Activated B cell treated with CpG ODN at 0.5 μM for 24 hours (primary cell): ENCODE data around the gene LSM2. TPM values are rescaled to one million over a fixed set of nuclear protein-coding genes. Genes with fewer than 3 reads are reported as not detected.
"Not testable (repeated sequence)": the region's sequence is repeated elsewhere in the genome, so short reads cannot be mapped to it uniquely, and the experiment has no call there.

Experiments
- ATAC-seq: fragments of 200-7000 bp; cut with Tn5 transposase; one replicate; pipeline ENCODE4 v1.10.0; 2021; ENCODE audit warnings: low read depth, mild to moderate bottlenecking, moderate library complexity
- CTCF ChIA-PET: fragments of 350-600 bp; sonication (Branson Sonifier 250); formaldehyde crosslinking; loops from one replicate; lab custom pipeline; 2021; ENCODE audit warnings: antibody characterized with exemption; lab: Charles Lee
- POLR2A ChIA-PET: fragments of 350-600 bp; sonication (Branson Sonifier 250); formaldehyde crosslinking; loops from one replicate; lab custom pipeline; 2021; ENCODE audit warnings: antibody characterized with exemption; lab: Charles Lee
- DNase-seq: peaks from one replicate; pipeline ENCODE4 v3.0.0; 2022
- H3K27ac Mint-ChIP-seq: one replicate; pipeline ENCODE4 v1.8.0; 2020; ENCODE audit warnings: mixed read lengths
- H3K27me3 Mint-ChIP-seq: one replicate; pipeline ENCODE4 v1.8.0; 2021; ENCODE audit warnings: mixed read lengths
- H3K36me3 Mint-ChIP-seq: one replicate; pipeline ENCODE4 v1.8.0; 2021; ENCODE audit warnings: low read depth, mixed read lengths
- H3K4me1 Mint-ChIP-seq: one replicate; pipeline ENCODE4 v1.8.0; 2021; ENCODE audit warnings: mixed read lengths
- H3K4me3 Mint-ChIP-seq: one replicate; pipeline ENCODE4 v1.8.0; 2020; ENCODE audit warnings: mild to moderate bottlenecking, mixed read lengths
- H3K9me3 Mint-ChIP-seq: one replicate; pipeline ENCODE4 v1.8.0; 2020; ENCODE audit warnings: mixed read lengths
- CTCF ChIP-seq: fragments of 200-600 bp; IDR thresholded peaks from one replicate; pipeline ENCODE4 v1.8.0; 2022; ENCODE audit warnings: antibody characterized with exemption, mild to moderate bottlenecking
- intact Hi-C: fragments of 100-400 bp; cut with micrococcal nuclease; formaldehyde crosslinking; loops from one replicate; pipeline ENCODE4 v1.15.1; 2024
- total RNA-seq: library from RNA; stranded (reverse); gene quantifications from 2 replicates; pipeline ENCODE4 v1.2.3, GENCODE V29; 2022

The LSM2 gene
- total RNA-seq, result 61.8 and 68.6 TPM in 2 replicates

DNA sequence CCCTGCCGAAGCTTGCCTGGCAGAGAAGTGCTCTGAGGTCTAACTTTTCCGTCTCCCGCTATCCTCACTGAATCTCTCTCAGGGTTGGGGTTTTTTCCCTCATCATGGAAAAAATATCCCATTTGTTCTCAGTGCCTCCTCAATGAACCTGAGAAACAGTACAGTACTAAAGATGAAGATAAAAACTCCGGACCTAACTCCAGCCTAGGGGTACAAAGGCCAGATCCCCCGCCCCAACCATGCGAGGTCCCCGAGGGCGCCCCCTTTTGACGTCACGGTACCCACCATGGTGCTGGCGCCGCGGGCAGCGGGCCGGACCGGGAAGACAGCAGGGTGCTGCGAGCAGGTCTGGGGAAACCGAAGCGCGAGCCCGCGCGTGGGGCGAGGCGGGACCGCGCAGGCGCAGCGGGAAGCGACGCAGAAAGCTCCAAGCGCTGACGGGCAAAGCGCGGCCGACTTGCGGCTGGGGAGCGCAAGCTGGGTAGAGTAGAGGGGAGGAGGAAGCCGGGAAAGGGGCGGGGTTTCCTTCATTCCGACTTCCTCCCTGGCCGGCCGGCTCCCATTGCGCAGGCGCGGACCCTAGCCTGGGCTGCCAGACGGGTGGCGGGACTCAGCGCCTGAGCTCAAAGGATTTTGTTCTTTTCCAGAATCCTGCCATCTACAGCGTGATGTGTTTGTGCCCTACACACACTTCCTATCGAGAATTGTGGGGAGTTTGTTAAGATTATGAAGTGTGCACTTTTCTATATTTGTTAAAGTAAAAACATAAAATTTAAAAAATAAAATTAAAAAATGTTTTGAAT is at the start of gene LSM2:
LSM2 (minus strand) TSS at position 497 of the 803 bp plus-strand sequence; CDS start at position 288, 209 bp downstream.
- Mint-ChIP-seq H3K4me1 (peaks cover 16% of the 10 kb centered on the region), H3K36me3 (peaks cover 22% of the 10 kb centered on the region), H3K27me3 (no peaks in the 10 kb centered on the region), H3K4me3 (peak within 1 kb of the TSS; percentile 94), H3K27ac (peak within 1 kb of the TSS; percentile 89), H3K9me3 (no peaks in the 10 kb centered on the region)
- no peak for TF ChIP-seq CTCF
- DNase-seq (peak; percentile 89), ATAC-seq (peak; percentile 98)
- intact Hi-C loops, result loop anchor here (1.0 kb wide), 4 partner anchors 11 to 154 kb away; partner anchors contain the start of genes BAG6 and VARS1
- POLR2A ChIA-PET, result interaction anchor here (0.6 to 3.1 kb wide), 33 partner anchors 8 to 1434 kb away, joined by 3 to 62 read pairs (median 6); partner anchors contain the start of genes ABHD16A, BAG6, C6orf47 and CLIC1
- CTCF ChIA-PET, result interaction anchor here (0.7 to 2.3 kb wide), 8 partner anchors 9 to 128 kb away, joined by 3 to 20 read pairs (median 4); partner anchors contain the start of genes HSPA1A, HSPA1L, MSH5 and VARS1

GRCh38 chr6:31851980-31852718 is 45.4 kb upstream of the LSM2 start:
- DNase-seq, CTCF ChIA-PET, intact Hi-C loops, H3K36me3 Mint-ChIP-seq, H3K27me3 Mint-ChIP-seq, H3K4me3 Mint-ChIP-seq, H3K27ac Mint-ChIP-seq, H3K9me3 Mint-ChIP-seq, H3K4me1 Mint-ChIP-seq, ATAC-seq: not testable (repeated sequence)
- POLR2A ChIA-PET, result interaction anchor here (0.6 kb wide), 1 partner anchor 102 kb away, joined by 11 read pairs; no protein-coding TSS in a partner anchor

DNA sequence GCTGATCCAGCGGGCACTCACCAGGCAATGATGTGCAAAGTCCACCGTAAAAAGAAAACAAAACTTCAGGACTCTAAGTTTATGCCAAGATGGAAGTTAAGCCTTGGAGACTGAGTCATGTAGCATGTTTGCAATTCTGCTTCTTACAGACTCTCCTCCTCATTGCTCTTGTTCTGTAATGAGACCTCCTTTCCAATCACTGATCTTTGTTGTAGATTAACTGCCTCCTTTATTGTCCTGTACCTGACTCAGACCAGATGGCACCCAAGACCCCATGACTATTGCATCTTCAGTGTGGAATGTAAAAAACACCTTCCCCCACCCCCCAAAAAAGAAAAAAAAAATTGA is 44.7 kb upstream of the LSM2 start:
- intact Hi-C loops, result no loop called here
- CTCF ChIA-PET, result no interaction called here
- Mint-ChIP-seq H3K9me3 (no peaks in the 10 kb centered on the region), H3K27me3 (no peaks in the 10 kb centered on the region), H3K36me3 (no peaks in the 10 kb centered on the region), H3K4me3 (no peak overlapping the region), H3K27ac (no peak overlapping the region), H3K4me1 (no peaks in the 10 kb centered on the region)
- POLR2A ChIA-PET, result interaction anchor here (0.6 kb wide), 1 partner anchor 102 kb away, joined by 11 read pairs; no protein-coding TSS in a partner anchor
- TF ChIP-seq CTCF, result no peak
- DNase-seq, result no peak
- no peak for ATAC-seq

- intact Hi-C loops, result no loop called here
These were observed 44.2 kb upstream of the LSM2 start for GRCh38 chr6:31850765-31851484.

More at GRCh38 chr6:31850765-31851484, 44.2 kb upstream of the LSM2 start:
- ChIA-PET POLR2A (interaction anchor here (0.7 kb wide), 1 partner anchor 1241 kb away, joined by 5 read pairs; no protein-coding TSS in a partner anchor), CTCF (no interaction called here)
- ATAC-seq (no peak), DNase-seq (no peak)
- H3K27me3 Mint-ChIP-seq, result no peaks in the 10 kb centered on the region
- no peaks in the 10 kb centered on the region for H3K9me3 Mint-ChIP-seq
- H3K4me3 Mint-ChIP-seq, result no peak overlapping the region
- H3K36me3 Mint-ChIP-seq, result no peaks in the 10 kb centered on the region
- TF ChIP-seq CTCF, result no peak
- no peak overlapping the region for H3K27ac Mint-ChIP-seq
- H3K4me1 Mint-ChIP-seq, result no peaks in the 10 kb centered on the region
